Kasumi-1 (cell line): ENCODE data around the gene HTT.

Experiments
- DNase-seq, 2 experiments: peaks; one replicate each; lab custom pipeline; 2025; lab: John Stamatoyannopoulos, UW

HTT gene

DNA sequence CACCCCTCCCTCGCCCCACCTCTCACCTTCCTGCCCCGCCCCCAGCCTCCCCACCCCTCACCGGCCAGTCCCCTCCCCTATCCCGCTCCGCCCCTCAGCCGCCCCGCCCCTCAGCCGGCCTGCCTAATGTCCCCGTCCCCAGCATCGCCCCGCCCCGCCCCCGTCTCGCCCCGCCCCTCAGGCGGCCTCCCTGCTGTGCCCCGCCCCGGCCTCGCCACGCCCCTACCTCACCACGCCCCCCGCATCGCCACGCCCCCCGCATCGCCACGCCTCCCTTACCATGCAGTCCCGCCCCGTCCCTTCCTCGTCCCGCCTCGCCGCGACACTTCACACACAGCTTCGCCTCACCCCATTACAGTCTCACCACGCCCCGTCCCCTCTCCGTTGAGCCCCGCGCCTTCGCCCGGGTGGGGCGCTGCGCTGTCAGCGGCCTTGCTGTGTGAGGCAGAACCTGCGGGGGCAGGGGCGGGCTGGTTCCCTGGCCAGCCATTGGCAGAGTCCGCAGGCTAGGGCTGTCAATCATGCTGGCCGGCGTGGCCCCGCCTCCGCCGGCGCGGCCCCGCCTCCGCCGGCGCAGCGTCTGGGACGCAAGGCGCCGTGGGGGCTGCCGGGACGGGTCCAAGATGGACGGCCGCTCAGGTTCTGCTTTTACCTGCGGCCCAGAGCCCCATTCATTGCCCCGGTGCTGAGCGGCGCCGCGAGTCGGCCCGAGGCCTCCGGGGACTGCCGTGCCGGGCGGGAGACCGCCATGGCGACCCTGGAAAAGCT lies at the start of gene HTT, which contains the start of gene HTT-AS:
Gene HTT, plus strand, starts transcription at position 604 of the 768 bp plus-strand sequence. Its CDS starts 145 bp downstream, at position 749.
Gene HTT-AS, minus strand, starts transcription at position 461 of the 768 bp plus-strand sequence.
- DNase-seq, result peak; percentile 72 to 86

DNA sequence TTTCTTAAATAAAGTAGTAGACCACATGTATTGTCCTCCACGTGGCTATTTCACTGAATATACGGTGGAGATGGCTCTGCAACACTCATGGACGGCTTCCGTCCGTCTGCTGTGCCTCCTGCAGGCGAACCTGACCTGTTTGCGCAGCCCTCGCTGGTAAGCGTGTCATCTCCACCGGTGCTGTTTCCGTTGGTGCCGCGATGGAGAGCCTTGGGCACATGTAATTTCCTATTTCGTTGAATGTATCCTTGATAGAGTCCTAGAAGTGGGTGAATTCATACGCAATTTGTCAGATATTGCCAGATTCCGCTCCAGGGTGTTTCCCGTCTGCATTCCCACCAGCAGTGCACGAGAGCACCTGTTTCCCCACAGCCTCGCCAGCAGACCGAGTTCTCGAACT lies 48.6 kb upstream of the HTT start:
- DNase-seq, result no peak

GRCh38 chr4:3026540-3026939 lies 47.9 kb upstream of the HTT start:
- no peak for DNase-seq

DNA sequence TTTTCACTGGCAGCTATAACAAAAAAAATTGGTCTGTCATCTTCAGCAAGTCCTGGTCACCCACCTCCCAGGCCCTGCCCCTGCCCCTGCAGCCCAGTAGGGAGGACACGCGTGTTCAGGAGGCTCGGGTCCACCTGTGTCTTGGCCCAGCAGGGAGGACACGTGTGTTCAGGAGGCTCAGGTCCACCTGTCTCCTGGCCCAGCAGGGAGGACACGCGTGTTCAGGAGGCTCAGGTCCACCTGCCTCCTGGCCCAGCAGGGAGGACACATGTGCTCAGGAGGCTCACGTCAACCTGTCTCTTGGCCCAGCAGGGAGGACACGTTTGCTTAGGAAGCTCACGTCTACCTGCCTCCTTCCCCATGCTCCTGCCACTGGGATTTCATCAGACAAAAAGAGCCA lies 45.0 kb upstream of the HTT start:
- no peak for DNase-seq

- no peak for DNase-seq
Measured at GRCh38 chr4:3030566-3031356, 43.7 kb upstream of the HTT start.

- DNase-seq, result no peak
Measured at GRCh38 chr4:3031357-3032082, 43.0 kb upstream of the HTT start.

GRCh38 chr4:3034231-3034630 lies 40.2 kb upstream of the HTT start:
- DNase-seq, result no peak

GRCh38 chr4:3035249-3035648 lies 39.2 kb upstream of the HTT start:
- DNase-seq, result no peak

- DNase-seq, result no peak
Measured at GRCh38 chr4:3035674-3036073, 38.8 kb upstream of the HTT start.

DNA sequence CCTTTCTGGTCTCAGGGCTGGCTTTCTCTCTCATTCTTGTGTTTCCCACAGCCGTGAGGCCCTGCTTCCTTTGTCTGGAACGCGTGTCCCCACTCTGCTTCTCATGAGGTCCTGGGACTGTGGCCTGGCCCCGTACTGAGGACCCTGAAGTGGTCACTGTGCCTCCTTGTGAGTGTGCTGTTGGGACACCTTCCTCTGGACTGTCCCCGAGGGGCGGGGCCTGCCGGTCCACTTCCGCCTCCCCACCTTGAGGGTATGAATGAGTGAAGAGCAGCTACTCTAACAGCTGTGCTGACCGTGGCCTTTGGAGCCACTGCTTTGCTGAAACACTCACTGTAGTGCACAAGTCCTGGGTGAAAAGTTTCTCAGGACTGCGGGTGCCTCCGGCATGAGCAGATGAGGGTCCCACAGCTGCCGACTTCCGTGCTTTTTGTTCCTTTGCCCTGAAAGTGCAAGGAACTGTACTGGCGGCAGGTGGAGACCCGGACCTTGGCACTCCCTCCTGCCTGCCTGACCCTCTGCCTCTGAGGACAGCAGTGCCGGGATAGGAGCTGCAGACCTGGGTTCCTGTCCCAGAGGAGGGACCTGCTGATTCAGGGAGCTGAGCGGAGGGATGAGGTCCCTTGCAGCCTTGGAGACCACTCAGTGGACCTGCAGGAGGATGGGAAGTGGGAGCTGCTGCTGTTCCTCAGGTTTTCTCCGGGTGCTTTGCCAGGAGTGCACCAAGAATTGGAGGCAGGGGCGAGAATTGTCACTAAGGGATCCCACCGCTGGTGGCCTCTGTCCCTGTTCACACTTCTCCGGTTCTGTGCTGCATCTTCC lies 38.1 kb upstream of the HTT start:
- no peak for DNase-seq

DNA sequence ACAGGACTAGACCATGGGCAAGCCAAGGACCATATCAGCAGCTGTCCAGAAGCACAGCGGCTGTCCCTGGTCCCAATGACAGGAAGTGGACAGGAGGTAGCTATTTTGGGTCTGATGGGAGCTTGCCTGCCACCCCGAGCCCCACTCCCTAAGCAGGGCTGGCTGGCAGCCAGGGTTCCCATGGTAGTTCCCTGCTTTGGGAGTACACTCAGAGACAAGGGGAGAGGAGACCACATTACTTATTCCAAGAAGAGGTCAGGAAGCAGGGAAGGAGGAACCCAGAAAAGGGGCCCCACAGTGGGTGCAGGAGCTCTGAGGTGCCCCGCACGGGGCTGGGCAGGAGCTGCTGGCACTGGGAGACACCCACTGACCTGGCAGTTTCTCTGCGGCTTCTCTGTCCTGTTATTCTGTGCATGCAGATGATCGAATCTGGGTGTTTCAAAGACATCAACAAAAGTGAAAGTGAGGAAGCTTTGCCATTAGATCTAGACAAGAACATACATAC lies 36.5 kb upstream of the HTT start:
- peak; percentile 13 to 16 for DNase-seq

DNA sequence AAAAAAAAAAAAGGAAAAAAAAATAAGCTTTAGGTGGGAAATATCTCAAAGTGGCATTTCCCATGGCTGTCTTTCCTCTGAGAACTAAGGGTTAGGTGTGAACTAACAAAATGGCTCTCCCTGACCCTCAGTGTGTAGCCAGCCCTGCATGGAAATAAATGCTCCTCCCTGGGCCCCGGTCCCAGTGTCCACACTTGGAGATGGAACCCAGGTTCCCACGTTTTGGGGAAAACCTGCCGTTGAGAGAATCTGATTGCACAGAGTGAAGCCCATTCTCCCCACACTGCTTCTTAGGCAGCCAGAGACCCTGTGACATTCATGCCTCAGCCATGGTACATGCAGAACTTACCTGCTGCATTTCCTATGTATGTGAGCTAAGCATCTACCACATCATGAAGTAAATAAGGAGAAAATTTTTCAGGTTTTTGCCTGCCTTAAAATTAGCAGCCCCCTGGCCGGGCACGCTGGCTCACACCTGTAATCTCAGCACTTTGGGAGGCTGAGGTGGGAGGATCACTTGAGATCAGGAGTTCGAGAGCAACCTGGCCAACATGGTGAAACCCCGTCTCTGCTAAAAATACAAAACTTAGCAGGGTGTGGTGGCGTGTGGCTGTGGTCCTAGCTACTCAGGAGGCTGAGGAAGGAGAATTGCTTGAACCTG lies 34.6 kb upstream of the HTT start:
- DNase-seq, result no peak

GRCh38 chr4:3040452-3041191 lies 33.9 kb upstream of the HTT start:
- no peak for DNase-seq

GRCh38 chr4:3041192-3042142 lies 33.0 kb upstream of the HTT start:
- peak; percentile 46 to 53 for DNase-seq

- no peak for DNase-seq
Measured at GRCh38 chr4:3042226-3042625, 32.3 kb upstream of the HTT start.

DNA sequence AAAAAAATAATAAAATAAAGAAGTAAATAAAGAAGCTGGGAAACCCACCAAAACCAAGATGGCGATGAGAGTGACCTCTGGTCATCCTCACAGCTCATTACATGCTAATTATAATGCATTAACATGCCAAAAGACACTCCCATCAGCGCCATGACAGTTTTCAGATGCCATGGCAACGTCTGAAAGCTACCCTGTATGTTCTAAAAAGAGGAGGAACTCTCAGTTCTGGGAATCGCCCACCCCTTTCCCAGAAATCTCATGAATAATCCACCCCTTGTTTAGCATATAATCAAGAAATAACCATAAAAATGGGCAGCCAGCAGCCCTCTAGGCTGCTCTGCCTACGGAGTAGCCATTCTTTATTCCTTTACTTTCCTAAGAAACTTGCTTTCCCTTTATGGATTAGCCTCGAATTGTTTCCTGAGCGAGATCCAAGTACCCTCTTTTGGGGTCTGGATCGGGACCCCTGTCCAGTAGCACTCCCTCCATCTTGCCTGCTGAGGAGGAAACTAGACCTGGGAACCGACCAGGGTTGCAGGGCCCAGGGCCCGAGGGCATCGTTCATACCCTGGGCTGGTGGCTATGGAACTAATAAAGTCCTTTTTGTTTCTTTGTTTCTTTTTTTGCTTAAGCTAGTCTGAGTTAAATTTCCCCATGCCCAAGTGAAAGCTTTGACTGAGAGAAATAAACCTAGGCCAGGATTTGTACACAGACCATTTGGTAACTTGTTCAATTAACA lies 31.0 kb upstream of the HTT start:
- DNase-seq, result no peak

DNA sequence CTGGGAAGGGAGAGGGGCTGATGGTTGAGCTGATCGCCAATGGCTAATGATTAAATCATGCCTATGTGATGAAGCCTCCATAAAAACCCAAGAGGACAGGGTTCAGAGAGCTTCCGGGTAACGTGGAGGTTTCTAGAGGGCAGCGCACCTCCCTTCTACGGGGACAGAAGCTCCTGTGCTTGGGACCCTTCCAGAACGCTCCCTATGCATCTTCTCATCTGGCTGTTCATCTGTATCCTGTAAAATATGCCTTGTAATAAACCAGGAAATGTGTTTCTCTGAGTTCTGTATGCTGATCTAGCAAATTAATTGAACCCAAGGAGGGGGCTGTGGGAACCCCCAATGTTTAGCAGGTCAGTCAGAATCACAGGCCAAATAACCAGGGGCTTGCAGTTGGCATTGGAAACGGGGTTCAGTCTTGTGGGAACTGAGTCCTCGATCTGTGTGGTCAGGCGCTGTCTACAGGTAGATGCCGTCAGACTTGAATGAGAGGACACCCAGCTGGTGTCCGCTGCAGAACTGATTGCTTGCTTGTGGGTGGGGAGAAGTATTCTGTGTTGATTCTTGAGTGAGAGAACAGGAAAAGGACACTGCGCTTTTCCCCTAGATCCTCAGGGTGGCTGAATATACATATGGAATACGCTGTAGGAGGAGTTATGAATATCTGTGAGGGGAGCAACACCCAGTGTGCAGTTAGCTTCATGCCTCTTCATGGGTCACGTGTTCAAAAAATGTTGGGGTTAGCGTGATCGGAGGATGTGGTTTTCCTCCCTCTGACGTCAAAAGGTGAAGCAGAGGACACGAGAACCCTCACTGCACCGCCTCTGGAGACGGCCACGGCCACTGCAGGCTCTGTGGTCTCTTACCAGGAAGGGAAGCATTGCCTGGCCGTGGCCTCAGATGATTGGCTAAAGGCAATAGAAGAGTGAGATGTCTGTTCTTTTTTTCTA lies 29.3 kb upstream of the HTT start:
- DNase-seq, result peak; percentile 8 to 27
